Progenitor cell of endocrine pancreas (in vitro differentiated cells): Measurements from ENCODE around the gene RACK1. TPM values are rescaled to one million over a fixed set of nuclear protein-coding genes. Genes with fewer than 3 reads are reported as not detected.

Source experiments
- DNase-seq: peaks from one replicate; pipeline ENCODE4 v3.0.0; 2021; ENCODE audit warnings: low spot score; ENCODE audit not compliant: unreplicated experiment
- H3K27ac Mint-ChIP-seq: 2 replicates; pipeline ENCODE4 v1.8.0; 2021; ENCODE audit warnings: mild to moderate bottlenecking, moderate library complexity, mixed read lengths
- H3K27me3 Mint-ChIP-seq: 2 replicates; pipeline ENCODE4 v1.8.0; 2021; ENCODE audit warnings: mixed read lengths
- H3K36me3 Mint-ChIP-seq: 2 replicates; pipeline ENCODE4 v1.8.0; 2022; ENCODE audit warnings: mixed read lengths; ENCODE audit not compliant: insufficient read depth
- H3K4me1 Mint-ChIP-seq: 2 replicates; pipeline ENCODE4 v1.8.0; 2021; ENCODE audit warnings: low read depth, mixed read lengths
- H3K4me3 Mint-ChIP-seq: 2 replicates; pipeline ENCODE4 v1.8.0; 2021; ENCODE audit warnings: low read depth, mild to moderate bottlenecking, moderate library complexity, mixed read lengths
- H3K9me3 Mint-ChIP-seq: 2 replicates; pipeline ENCODE4 v1.8.0; 2021; ENCODE audit warnings: low read depth, mixed read lengths
- CTCF ChIP-seq: fragments of 200-600 bp; sonication (generic); IDR thresholded peaks from one replicate; pipeline ENCODE4 v1.5.0; 2021; ENCODE audit warnings: antibody characterized with exemption, mild to moderate bottlenecking; ENCODE audit not compliant: unreplicated experiment
- total RNA-seq: library from RNA; stranded (reverse); gene quantifications from 2 replicates; pipeline ENCODE4 v1.2.1, GENCODE V29; 2021

The RACK1 gene
- total RNA-seq, 1 donor from 2014 or later, result 1,855 TPM

- no peak for TF ChIP-seq CTCF
These were observed 10.5 kb downstream of the RACK1 start for GRCh38 chr5:181233088-181233800.

GRCh38 chr5:181232593-181232992 lies 11.1 kb downstream of the RACK1 start:
- peaks cover 8% of the 10 kb centered on the region for H3K36me3 Mint-ChIP-seq

More at GRCh38 chr5:181233088-181233800, 10.5 kb downstream of the RACK1 start:
- DNase-seq, result no peak
- Mint-ChIP-seq H3K36me3 (peaks cover 13% of the 10 kb centered on the region), H3K4me1 (no peaks in the 10 kb centered on the region), H3K9me3 (no peaks in the 10 kb centered on the region), H3K27me3 (no peaks in the 10 kb centered on the region), H3K4me3 (no peak overlapping the region), H3K27ac (peak overlapping the region; percentile 34)

GRCh38 chr5:181231432-181231831 lies 12.3 kb downstream of the RACK1 start:
- Mint-ChIP-seq H3K27me3 (no peaks in the 10 kb centered on the region), H3K4me1 (no peaks in the 10 kb centered on the region), H3K4me3 (no peak overlapping the region), H3K36me3 (peaks cover under 1% of the 10 kb centered on the region), H3K27ac (no peak overlapping the region), H3K9me3 (no peaks in the 10 kb centered on the region)
- no peak for DNase-seq
- no peak for TF ChIP-seq CTCF

More at GRCh38 chr5:181232593-181232992, 11.1 kb downstream of the RACK1 start:
- DNase-seq, result no peak
- H3K4me3 Mint-ChIP-seq, result no peak overlapping the region
- H3K9me3 Mint-ChIP-seq, result no peaks in the 10 kb centered on the region
- no peaks in the 10 kb centered on the region for H3K4me1 Mint-ChIP-seq
- no peak for TF ChIP-seq CTCF
- H3K27me3 Mint-ChIP-seq, result no peaks in the 10 kb centered on the region
- no peak overlapping the region for H3K27ac Mint-ChIP-seq

- H3K4me3 Mint-ChIP-seq, result no peak overlapping the region
- no peaks in the 10 kb centered on the region for H3K36me3 Mint-ChIP-seq
- DNase-seq, result no peak
- H3K27me3 Mint-ChIP-seq, result no peaks in the 10 kb centered on the region
- H3K4me1 Mint-ChIP-seq, result no peaks in the 10 kb centered on the region
- H3K9me3 Mint-ChIP-seq, result no peaks in the 10 kb centered on the region
- no peak for TF ChIP-seq CTCF
- peak overlapping the region; percentile 49 for H3K27ac Mint-ChIP-seq
These were observed 13.2 kb downstream of the RACK1 start for GRCh38 chr5:181230551-181230950.

GRCh38 chr5:181229996-181230395 lies 13.7 kb downstream of the RACK1 start:
- Mint-ChIP-seq H3K4me3 (no peak overlapping the region), H3K27ac (no peak overlapping the region), H3K4me1 (no peaks in the 10 kb centered on the region), H3K9me3 (no peaks in the 10 kb centered on the region), H3K36me3 (no peaks in the 10 kb centered on the region), H3K27me3 (no peaks in the 10 kb centered on the region)
- TF ChIP-seq CTCF, result no peak
- no peak for DNase-seq
